ENCODE data around the gene FZD4. TPM values are rescaled to one million over a fixed set of nuclear protein-coding genes. Genes with fewer than 3 reads are reported as not detected.

Gene FZD4
- total RNA-seq, 1 experiment from 2014 or later: 4.5 TPM

DNA sequence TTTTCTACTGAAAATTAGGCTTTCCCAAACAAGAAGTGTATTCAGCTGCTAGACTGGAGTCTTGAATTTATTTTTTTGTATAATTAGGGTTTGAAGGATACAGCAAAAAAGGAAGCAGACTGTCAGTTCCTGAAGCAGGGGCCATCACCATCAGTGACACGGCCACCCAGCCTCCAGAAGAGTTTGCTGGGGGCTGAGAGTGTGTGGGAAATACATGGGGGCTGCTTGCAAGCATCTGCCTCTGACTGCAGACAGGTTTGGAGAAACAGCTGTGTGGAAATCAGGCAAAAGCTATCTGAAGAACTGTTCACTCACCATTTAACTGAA is 23.0 kb downstream of the FZD4 start:
- Histone ChIP-seq H2BK20ac (ENCODE audit: low read depth, low read length, poor library complexity, severe bottlenecking) (no peak overlapping the region), H3K56ac (ENCODE audit: insufficient read length, low read depth, low read length) (no peak overlapping the region), H2BK5ac (ENCODE audit: insufficient read length, low read length) (no peak overlapping the region), H3K9me3 (ENCODE audit: control insufficient read depth, low read depth, low read length) (no peaks in the 10 kb centered on the region), H2BK12ac (ENCODE audit: insufficient read length, low read depth, low read length) (no peak overlapping the region), H3K27ac (ENCODE audit: insufficient read length, low read depth, low read length) (no peak overlapping the region), H3K4ac (ENCODE audit: low read depth, low read length) (no peak overlapping the region), H3K4me1 (ENCODE audit: insufficient read depth, low read length) (no peaks in the 10 kb centered on the region; the same call in 1 of the 2 replicates), H3K14ac (ENCODE audit: insufficient read depth, low read length) (no peak overlapping the region), H3K23ac (ENCODE audit: insufficient read length, low read depth, low read length) (no peak overlapping the region), H4K5ac (ENCODE audit: insufficient read length, low read depth, low read length) (no peak overlapping the region), H3T11ph (ENCODE audit: low read length) (no peak overlapping the region), H3K9ac (ENCODE audit: extremely low read depth, insufficient read length, low read length) (no peak overlapping the region), H2BK15ac (ENCODE audit: low read depth, low read length) (no peak overlapping the region), H2BK120ac (ENCODE audit: low read depth, low read length, poor library complexity, severe bottlenecking) (no peak overlapping the region), H2AFZ (ENCODE audit: low read length) (no peak overlapping the region), H4K20me1 (ENCODE audit: control insufficient read depth, insufficient read depth, insufficient read length) (no peaks in the 10 kb centered on the region), H4K8ac (replicated peaks; ENCODE audit: insufficient read length, low read depth, low read length) (no peak overlapping the region), H3K27me3 (ENCODE audit: insufficient read depth, low read length) (no peaks in the 10 kb centered on the region), H3K79me1 (ENCODE audit: insufficient read depth, low read depth, low read length, poor library complexity, severe bottlenecking) (no peaks in the 10 kb centered on the region), H4K91ac (ENCODE audit: insufficient read length, low read depth, low read length) (no peak overlapping the region), H3K18ac (ENCODE audit: insufficient read length, low read depth, low read length) (no peak overlapping the region), H3K23me2 (ENCODE audit: insufficient read length, low read depth, low read length, poor library complexity, severe bottlenecking) (no peaks in the 10 kb centered on the region), H3K4me2 (ENCODE audit: insufficient read depth, insufficient read length, low read length) (no peak overlapping the region), H2AK5ac (ENCODE audit: insufficient read length, low read length) (no peak overlapping the region), H3K79me2 (ENCODE audit: insufficient read depth, low read length) (no peaks in the 10 kb centered on the region)
- Mint-ChIP-seq H3K4me1 (peaks cover 32 to 34% of the 10 kb centered on the region in 2 experiments), H3K9me3 (no peaks in the 10 kb centered on the region), H3K27me3 (ENCODE audit: low read depth) (no peaks in the 10 kb centered on the region), H3K4me3 (no peak overlapping the region), H3K36me3 (ENCODE audit: insufficient read depth in 1 of 3, low read depth in 3 of 3) (no peaks in the 10 kb centered on the region), H3K27ac (no peak overlapping the region; a peak in 1 of 7 replicates)
- TF ChIP-seq, protein P1, sequence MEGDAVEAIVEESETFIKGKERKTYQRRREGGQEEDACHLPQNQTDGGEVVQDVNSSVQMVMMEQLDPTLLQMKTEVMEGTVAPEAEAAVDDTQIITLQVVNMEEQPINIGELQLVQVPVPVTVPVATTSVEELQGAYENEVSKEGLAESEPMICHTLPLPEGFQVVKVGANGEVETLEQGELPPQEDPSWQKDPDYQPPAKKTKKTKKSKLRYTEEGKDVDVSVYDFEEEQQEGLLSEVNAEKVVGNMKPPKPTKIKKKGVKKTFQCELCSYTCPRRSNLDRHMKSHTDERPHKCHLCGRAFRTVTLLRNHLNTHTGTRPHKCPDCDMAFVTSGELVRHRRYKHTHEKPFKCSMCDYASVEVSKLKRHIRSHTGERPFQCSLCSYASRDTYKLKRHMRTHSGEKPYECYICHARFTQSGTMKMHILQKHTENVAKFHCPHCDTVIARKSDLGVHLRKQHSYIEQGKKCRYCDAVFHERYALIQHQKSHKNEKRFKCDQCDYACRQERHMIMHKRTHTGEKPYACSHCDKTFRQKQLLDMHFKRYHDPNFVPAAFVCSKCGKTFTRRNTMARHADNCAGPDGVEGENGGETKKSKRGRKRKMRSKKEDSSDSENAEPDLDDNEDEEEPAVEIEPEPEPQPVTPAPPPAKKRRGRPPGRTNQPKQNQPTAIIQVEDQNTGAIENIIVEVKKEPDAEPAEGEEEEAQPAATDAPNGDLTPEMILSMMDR (conservative IDR thresholded peaks at IDR 0.05): no peak
- no peak for DNase-seq
- no CpG with 5 or more reads among the region's 1 CpG for whole genome bisulfite sequencing (ENCODE audit: extremely low coverage, insufficient read length, low lambda C conversion rate)
